ENCODE measurements around the gene KCNE1. TPM values are rescaled to one million over a fixed set of nuclear protein-coding genes. Genes with fewer than 3 reads are reported as not detected.

KCNE1 gene
- total and polyA plus RNA-seq, 2 of the 4 experiments (the other 2 are of a cell fraction) = 0.46 to 0.90 TPM

DNA sequence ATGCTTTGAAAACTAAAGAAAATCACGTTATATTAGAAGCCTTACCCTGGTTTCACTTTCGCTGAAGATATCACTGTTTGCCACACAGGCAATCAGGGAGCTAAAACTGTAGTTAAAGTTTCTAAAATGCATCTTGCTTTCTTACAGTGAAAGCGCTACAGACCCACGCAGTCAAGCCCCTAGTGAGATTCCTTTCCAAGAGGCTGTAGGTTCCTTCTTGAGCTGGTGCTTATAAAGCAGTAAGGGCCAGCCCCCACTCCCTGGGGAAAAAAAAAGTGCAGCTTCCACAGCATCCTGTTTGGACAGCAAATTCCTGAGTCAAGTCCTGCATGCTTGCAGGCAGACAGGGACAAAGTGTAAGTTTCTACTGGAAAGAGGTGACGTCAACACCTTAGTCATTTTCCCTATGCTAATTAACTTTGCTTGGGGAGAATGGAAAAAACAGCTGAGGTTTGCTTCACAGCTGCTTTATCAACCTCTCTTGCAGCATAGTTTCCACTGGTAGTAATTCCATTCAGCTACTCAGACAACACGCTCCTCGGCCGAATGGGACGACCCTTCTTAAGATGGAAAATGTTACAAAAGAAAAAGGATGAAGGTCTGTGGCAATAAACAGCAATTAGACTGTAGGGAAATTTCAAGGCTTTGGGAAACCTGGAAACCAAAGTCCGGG, 14.7 kb upstream of the KCNE1 start (continued):
- TF ChIP-seq CHD1 (IDR thresholded peaks at IDR 0.05; ENCODE audit: low read depth, low read length) (no peak; the same call in 1 of the 2 replicates), RAD21 (IDR thresholded peaks at IDR 0.05; ENCODE audit: low read length) (no peak; the same call in 1 of the 2 replicates)

DNA sequence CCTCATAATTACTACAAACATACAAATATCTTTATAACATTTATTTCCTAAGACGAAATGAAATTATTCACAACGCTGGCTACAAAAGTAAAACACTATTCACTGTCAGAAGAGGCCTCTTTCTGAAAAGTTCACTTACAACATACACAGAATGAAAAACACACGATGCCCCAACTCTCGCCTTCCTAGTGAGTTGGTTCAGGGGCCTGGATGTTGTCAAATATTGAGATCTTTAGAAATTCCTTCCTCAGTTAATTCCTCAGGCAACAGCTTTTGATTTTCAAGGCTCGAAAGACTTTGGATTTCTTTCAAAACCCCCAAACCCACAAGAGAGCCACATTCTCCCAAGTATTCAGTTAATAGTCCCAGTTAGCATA, 14.2 kb upstream of the KCNE1 start:
- WGBS, 2 experiments (ENCODE audit: extremely low coverage in 2 of 2, insufficient read length in 1 of 2) = no CpG with 5 or more reads among the region's 5 CpGs
- Histone ChIP-seq H4K91ac (ENCODE audit: insufficient read depth, low read depth, low read length) (peak overlapping the region; percentile 80), H3K4ac (ENCODE audit: low read depth, low read length) (peak overlapping the region; percentile 86), H2BK15ac (ENCODE audit: low read depth, low read length) (peak overlapping the region; percentile 51; the same call in 1 of the 3 replicates), H3K27ac (ENCODE audit: insufficient read depth, low read length) (peak overlapping the region; percentile 58), H2AK9ac (replicated peaks; ENCODE audit: low read depth, low read length, poor library complexity) (no peak overlapping the region), H2AK5ac (ENCODE audit: low read depth, low read length) (peak overlapping the region; percentile 12), H3K4me1 (ENCODE audit: control insufficient read depth, insufficient read depth, low read length) (peaks cover 11% of the 10 kb centered on the region), H2BK120ac (ENCODE audit: low read depth, low read length) (peak overlapping the region; percentile 84), H3K14ac (replicated peaks; ENCODE audit: low read depth, low read length) (peak overlapping the region; percentile 96), H3K9me3 (ENCODE audit: control insufficient read depth, insufficient read depth, low read length) (no peaks in the 10 kb centered on the region), H3K56ac (ENCODE audit: extremely low read depth, insufficient read depth, low read length) (peak overlapping the region; percentile 91), H2AFZ (replicated peaks; ENCODE audit: low read length, poor library complexity) (no peak overlapping the region), H4K5ac (ENCODE audit: low read depth, low read length) (peak overlapping the region; percentile 80), H3K4me2 (ENCODE audit: low read depth, low read length) (peak overlapping the region; percentile 80), H3K27me3 (ENCODE audit: control insufficient read depth, insufficient read depth, low read length) (no peaks in the 10 kb centered on the region), H3K79me1 (ENCODE audit: low read depth in 1 of 2, low read length in 2 of 2) (peaks cover 10 to 56% of the 10 kb centered on the region in 2 experiments), H3K18ac (ENCODE audit: low read depth, low read length) (peak overlapping the region; percentile 91), H3K36me3 (ENCODE audit: control insufficient read depth, insufficient read depth, low read length) (peaks cover 22% of the 10 kb centered on the region), H4K20me1 (ENCODE audit: insufficient read depth, low read length) (peaks cover 29% of the 10 kb centered on the region), H3K23ac (ENCODE audit: low read depth, low read length) (peak overlapping the region; percentile 97), H2BK5ac (ENCODE audit: low read depth, low read length, poor library complexity, severe bottlenecking) (peak overlapping the region; percentile 98), H3K9ac (ENCODE audit: low read depth, low read length) (peak overlapping the region; percentile 86), H2BK20ac (ENCODE audit: low read depth, low read length) (peak overlapping the region; percentile 62; the same call in 1 of the 2 replicates), H3K4me3 (ENCODE audit: insufficient read depth, low read depth, low read length) (peak overlapping the region; percentile 57), H4K8ac (ENCODE audit: low read depth in 2 of 2, low read length in 2 of 2) (peak overlapping the region; percentile 60 to 91), H3K9me1 (ENCODE audit: insufficient read depth, low read length) (peaks cover 6% of the 10 kb centered on the region; the same call in 1 of the 2 replicates)
- CTCF ChIA-PET = interaction anchor here (1.4 to 3.2 kb wide), 2 partner anchors 16 to 77 kb away, joined by 4 to 15 read pairs; no protein-coding TSS in a partner anchor
- DNase-seq (no peak), ATAC-seq (ENCODE audit: low read depth) (no peak)
- dilution Hi-C loops (cut with HindIII; ENCODE audit: low sequenced_read_pairs, unreplicated experiment) (no loop called here), intact Hi-C loops (cut with micrococcal nuclease) (loop anchor here (1.0 to 5.0 kb wide), 3 partner anchors 19 to 76 kb away; no protein-coding TSS in a partner anchor), in situ Hi-C loops (cut with MboI; ENCODE audit: low sequenced_read_pairs) (no loop called here)
- TF ChIP-seq BHLHE40 (IDR thresholded peaks at IDR 0.05; ENCODE audit: low read depth, low read length) (no peak), RAD21 (IDR thresholded peaks at IDR 0.05; ENCODE audit: low read length) (no peak), RFX5 (IDR thresholded peaks at IDR 0.05; ENCODE audit: low read depth, low read length) (no peak), NFE2L2 (IDR thresholded peaks at IDR 0.05; ENCODE audit: low read depth, low read length) (no peak), RCOR1 (IDR thresholded peaks at IDR 0.05; ENCODE audit: insufficient replicate concordance, low read length) (no peak), MXI1 (IDR thresholded peaks at IDR 0.05; ENCODE audit: borderline replicate concordance, low read depth, low read length) (no peak)
- POLR2A ChIA-PET (ENCODE audit: unreplicated experiment) = interaction anchor here (0.6 to 2.2 kb wide), 8 partner anchors 8 to 75 kb away, joined by 3 to 12 read pairs (median 4); no protein-coding TSS in a partner anchor
- TSS peak; percentile 94 for BruUV-seq (replicated peaks)
